Type B pancreatic cell (in vitro differentiated cells): ENCODE measurements around the gene GRIA1. TPM values are rescaled to one million over a fixed set of nuclear protein-coding genes. Genes with fewer than 3 reads are reported as not detected.
A peak's percentile ranks its signal among the peaks of the same experiment; 100 is the strongest.

Source experiments
- DNase-seq: peaks from one replicate; pipeline ENCODE4 v3.0.0; 2021; ENCODE audit warnings: mixed read lengths; ENCODE audit not compliant: unreplicated experiment; ENCODE audit errors: extremely low spot score
- H3K27ac Mint-ChIP-seq: 2 replicates; pipeline ENCODE4 v1.8.0; 2021; ENCODE audit warnings: mild to moderate bottlenecking, mixed read lengths
- H3K27me3 Mint-ChIP-seq: 2 replicates; pipeline ENCODE4 v1.8.0; 2021; ENCODE audit warnings: mixed read lengths
- H3K36me3 Mint-ChIP-seq: 2 replicates; pipeline ENCODE4 v1.8.0; 2021; ENCODE audit warnings: mixed read lengths
- H3K4me1 Mint-ChIP-seq: one replicate; pipeline ENCODE4 v1.8.0; 2021; ENCODE audit warnings: mixed read lengths; ENCODE audit not compliant: unreplicated experiment
- H3K4me3 Mint-ChIP-seq: 2 replicates; pipeline ENCODE4 v1.8.0; 2021; ENCODE audit warnings: mild to moderate bottlenecking, mixed read lengths
- H3K9me3 Mint-ChIP-seq: 2 replicates; pipeline ENCODE4 v1.8.0; 2021; ENCODE audit warnings: mixed read lengths
- CTCF ChIP-seq: fragments of 200-600 bp; sonication (generic); conservative IDR thresholded peaks from 2 replicates; pipeline ENCODE4 v1.5.0; 2021; ENCODE audit warnings: antibody characterized with exemption, mild to moderate bottlenecking
- total RNA-seq: library from RNA; stranded (reverse); gene quantifications from 2 replicates; pipeline ENCODE4 v1.2.1, GENCODE V29; 2021; ENCODE audit warnings: low replicate concordance

GRIA1 gene
- total RNA-seq, 1 donor from 2014 or later = 18.0 TPM

GRCh38 chr5:153617190-153617589 is 126.7 kb downstream of the GRIA1 start:
- TF ChIP-seq CTCF = no peak
- peaks cover 3% of the 10 kb centered on the region for H3K27me3 Mint-ChIP-seq
- H3K27ac Mint-ChIP-seq = no peak overlapping the region
- no peaks in the 10 kb centered on the region for H3K36me3 Mint-ChIP-seq
- no peaks in the 10 kb centered on the region for H3K9me3 Mint-ChIP-seq
- peaks cover 6% of the 10 kb centered on the region for H3K4me1 Mint-ChIP-seq
- no peak for DNase-seq
- H3K4me3 Mint-ChIP-seq = no peak overlapping the region

- Mint-ChIP-seq H3K4me1 (peaks cover 9% of the 10 kb centered on the region), H3K36me3 (no peaks in the 10 kb centered on the region), H3K27ac (no peak overlapping the region), H3K27me3 (peaks cover 3% of the 10 kb centered on the region), H3K9me3 (no peaks in the 10 kb centered on the region), H3K4me3 (no peak overlapping the region)
- TF ChIP-seq CTCF = no peak
- DNase-seq = no peak
These were observed 127.8 kb downstream of the GRIA1 start for GRCh38 chr5:153618307-153618706.

GRCh38 chr5:153618867-153619266 is 128.4 kb downstream of the GRIA1 start:
- no peak for TF ChIP-seq CTCF
- Mint-ChIP-seq H3K27me3 (peaks cover 1% of the 10 kb centered on the region), H3K4me1 (peaks cover 12% of the 10 kb centered on the region), H3K36me3 (no peaks in the 10 kb centered on the region), H3K9me3 (no peaks in the 10 kb centered on the region), H3K27ac (no peak overlapping the region), H3K4me3 (no peak overlapping the region)
- DNase-seq = no peak

GRCh38 chr5:153619771-153620170 is 129.3 kb downstream of the GRIA1 start:
- Mint-ChIP-seq H3K4me3 (no peak overlapping the region), H3K4me1 (peaks cover 21% of the 10 kb centered on the region), H3K27me3 (no peaks in the 10 kb centered on the region), H3K9me3 (peaks cover 4% of the 10 kb centered on the region), H3K27ac (no peak overlapping the region), H3K36me3 (no peaks in the 10 kb centered on the region)
- TF ChIP-seq CTCF = no peak
- no peak for DNase-seq

- no peaks in the 10 kb centered on the region for H3K27me3 Mint-ChIP-seq
- no peaks in the 10 kb centered on the region for H3K36me3 Mint-ChIP-seq
- peaks cover 22% of the 10 kb centered on the region for H3K4me1 Mint-ChIP-seq
- TF ChIP-seq CTCF = peak; percentile 51
- H3K9me3 Mint-ChIP-seq = peaks cover 4% of the 10 kb centered on the region
- H3K27ac Mint-ChIP-seq = peak overlapping the region; percentile 93
- DNase-seq = no peak
- no peak overlapping the region for H3K4me3 Mint-ChIP-seq
These were observed 132.7 kb downstream of the GRIA1 start for GRCh38 chr5:153623124-153623523.
